Activated naive CD4-positive, alpha-beta T cell treated with anti-CD3 and anti-CD28 coated beads, Interleukin-2, amount 10 ng/mL, durations not matched to agents 5 hours and 36 hours (primary cell): ENCODE results near the gene XDH. TPM values are rescaled to one million over a fixed set of nuclear protein-coding genes. Genes with fewer than 3 reads are reported as not detected.

ENCODE experiments used
- total RNA-seq, 2 experiments: library from RNA; stranded (reverse); gene quantifications; one replicate each; pipeline ENCODE4 v1.2.3, GENCODE V29; 2021

The XDH gene
- total RNA-seq: 1 to 10 TPM in 1 of 2 experiments, under 1 TPM in 1; 0.99 to 1.2 TPM

DNA sequence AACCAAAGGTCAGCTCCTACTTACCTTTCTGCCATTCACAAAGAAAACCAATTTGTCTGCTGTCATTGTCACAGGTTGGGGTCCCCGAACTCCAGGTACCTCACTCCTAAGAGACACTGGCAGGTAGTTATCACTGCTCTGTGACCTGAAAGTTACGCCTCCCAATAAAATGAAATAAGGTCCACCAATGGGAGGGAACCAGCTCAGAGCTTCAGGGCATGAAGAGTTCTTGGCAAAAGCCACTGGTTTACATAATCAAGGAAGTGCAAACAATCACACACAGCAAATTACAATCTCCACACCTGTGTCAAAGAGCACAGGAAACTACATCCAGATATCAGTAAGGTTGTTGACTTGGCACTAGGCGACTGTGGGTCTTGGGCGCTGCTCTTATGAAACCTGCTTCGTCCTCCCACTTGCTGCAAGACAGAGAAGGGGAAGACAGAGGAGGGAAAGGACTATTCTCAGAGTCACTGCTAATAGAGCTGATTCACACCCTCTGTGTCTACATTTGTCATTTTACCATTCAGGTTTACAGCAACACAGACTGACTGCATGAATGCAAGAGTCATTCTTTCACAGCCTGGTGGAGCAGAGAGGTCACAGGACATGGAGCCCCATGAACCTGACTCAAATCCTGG is at the start of gene XDH:
Gene XDH, minus strand, starts transcription at position 142 of the 641 bp plus-strand sequence. Its CDS starts 76 bp downstream, at position 66.

Other genes with a start within 250 kb of the XDH start
- gene CAPN14, start 197.2 kb downstream of the XDH start, total RNA-seq: under 1 TPM in 1 of 2 experiments, not detected in 1; 0.18 TPM
- under 1 TPM; 0.43 to 0.48 TPM for gene EHD3, start 180.6 kb downstream of the XDH start, total RNA-seq
- gene SRD5A2, start 166.2 kb upstream of the XDH start, total RNA-seq: not detected